OCI-LY1 (cell line): ENCODE data around the gene CSNK1G2.

Experiments
- H2AFZ ChIP-seq: fragments of 200-600 bp; sonication (generic), shearing (Covaris generic); 2 replicates; pipeline ENCODE4 v1.6.0; 2014; ENCODE audit warnings: antibody characterized with exemption, mild to moderate bottlenecking, low read length
- H3F3A ChIP-seq: fragments of 200-600 bp; sonication (generic), shearing (Covaris generic); 2 replicates; pipeline ENCODE4 v1.6.0; 2014; ENCODE audit warnings: mild to moderate bottlenecking, antibody characterized with exemption, low read length, moderate library complexity; ENCODE audit not compliant: insufficient read depth
- H3K27ac ChIP-seq: fragments of 200-600 bp; sonication (generic); 2 replicates; pipeline ENCODE4 v1.5.1; 2014; ENCODE audit warnings: low read length, mixed run types, mild to moderate bottlenecking, low read depth; ENCODE audit not compliant: poor library complexity, severe bottlenecking
- H3K27me3 ChIP-seq: fragments of 200-600 bp; sonication (generic); 2 replicates; pipeline ENCODE4 v1.6.0; 2014; ENCODE audit warnings: antibody characterized with exemption, mild to moderate bottlenecking, low read length, moderate library complexity; ENCODE audit not compliant: insufficient read depth
- H3K36me3 ChIP-seq: fragments of 200-600 bp; sonication (generic); 2 replicates; pipeline ENCODE4 v1.6.1; 2014; ENCODE audit warnings: mild to moderate bottlenecking, antibody characterized with exemption, low read length, moderate library complexity, mixed read lengths; ENCODE audit not compliant: insufficient read depth
- H3K4me1 ChIP-seq: fragments of 200-600 bp; sonication (generic); 2 replicates; pipeline ENCODE4 v1.5.1; 2014; ENCODE audit warnings: mild to moderate bottlenecking, low read length, moderate library complexity; ENCODE audit not compliant: insufficient read depth, severe bottlenecking
- H3K4me2 ChIP-seq: fragments of 200-600 bp; sonication (generic), shearing (Covaris generic); 2 replicates; pipeline ENCODE4 v1.6.1; 2014; ENCODE audit warnings: low read length
- H3K4me3 ChIP-seq: fragments of 200-600 bp; sonication (generic); 2 replicates; pipeline ENCODE4 v1.5.1; 2014; ENCODE audit warnings: low read length, low read depth, mild to moderate bottlenecking, mixed read lengths; ENCODE audit not compliant: poor library complexity, severe bottlenecking
- H3K79me2 ChIP-seq: fragments of 200-600 bp; shearing (Covaris generic); 2 replicates; pipeline ENCODE4 v1.6.1; 2016; ENCODE audit warnings: mixed run types, low read length, mixed read lengths; ENCODE audit not compliant: insufficient read depth
- H3K9ac ChIP-seq: fragments of 200-600 bp; sonication (generic), shearing (Covaris generic); 2 replicates; pipeline ENCODE4 v1.6.1; 2014; ENCODE audit warnings: mild to moderate bottlenecking, low read length, mixed read lengths
- H3K9me2 ChIP-seq: fragments of 200-600 bp; sonication (generic), shearing (Covaris generic); 2 replicates; pipeline ENCODE4 v1.6.1; 2014; ENCODE audit warnings: low read depth, mild to moderate bottlenecking, low read length, mixed read lengths
- H3K9me3 ChIP-seq: fragments of 200-600 bp; shearing (Covaris generic); 2 replicates; pipeline ENCODE4 v1.6.1; 2014; ENCODE audit warnings: low read length, mixed read lengths
- H4K20me1 ChIP-seq: fragments of 200-600 bp; sonication (generic), shearing (Covaris generic); 2 replicates; pipeline ENCODE4 v1.6.0; 2016; ENCODE audit warnings: mild to moderate bottlenecking, low read length; ENCODE audit not compliant: insufficient read depth
- EZH2 ChIP-seq: fragments of 200-600 bp; sonication (generic), shearing (Covaris generic); IDR thresholded peaks from 2 replicates; pipeline ENCODE4 v1.8.0; 2017; ENCODE audit warnings: borderline replicate concordance, mixed run types, mild to moderate bottlenecking, antibody characterized with exemption, low read length, moderate library complexity, mixed read lengths
- TF ChIP-seq, protein P1 (sequence below): fragments of 200-600 bp; sonication (generic), shearing (Covaris generic); IDR thresholded peaks from 2 replicates; pipeline ENCODE4 v1.5.1; 2017; ENCODE audit warnings: mild to moderate bottlenecking, antibody characterized with exemption, low read length, moderate library complexity, mixed read lengths

Gene CSNK1G2

DNA sequence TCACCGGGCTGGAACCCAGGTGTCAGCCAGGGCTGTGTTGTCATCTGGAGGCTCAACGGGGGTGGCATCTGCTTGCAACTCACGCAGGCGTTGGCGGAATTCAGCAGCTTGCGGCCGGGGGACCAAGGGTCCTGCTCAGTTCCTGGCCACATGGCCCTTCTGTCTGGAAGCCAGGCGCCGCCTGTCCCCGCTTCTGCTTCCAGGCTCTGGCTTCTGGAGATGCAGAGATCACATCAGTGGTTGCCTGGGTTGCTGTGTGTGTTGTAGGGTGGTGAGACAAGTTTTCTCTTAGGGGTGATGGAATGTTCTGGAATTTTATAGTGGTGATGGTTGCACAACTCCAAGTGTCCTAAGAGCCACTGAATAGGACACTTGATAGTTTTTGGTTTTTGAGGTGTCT is 30.8 kb upstream of the CSNK1G2 start:
- Histone ChIP-seq H3K27ac (no peak overlapping the region), H2AFZ (no peak overlapping the region), H3K27me3 (no peaks in the 10 kb centered on the region), H3K9ac (no peak overlapping the region), H3K4me3 (no peak overlapping the region), H3K4me1 (peaks cover 41% of the 10 kb centered on the region), H3F3A (no peaks in the 10 kb centered on the region), H3K36me3 (peaks cover 18% of the 10 kb centered on the region), H3K79me2 (peaks cover 32% of the 10 kb centered on the region), H3K9me3 (no peaks in the 10 kb centered on the region), H3K4me2 (no peak overlapping the region; the same call in 1 of the 2 replicates), H3K9me2 (no peaks in the 10 kb centered on the region), H4K20me1 (no peaks in the 10 kb centered on the region)
- TF ChIP-seq, protein P1, sequence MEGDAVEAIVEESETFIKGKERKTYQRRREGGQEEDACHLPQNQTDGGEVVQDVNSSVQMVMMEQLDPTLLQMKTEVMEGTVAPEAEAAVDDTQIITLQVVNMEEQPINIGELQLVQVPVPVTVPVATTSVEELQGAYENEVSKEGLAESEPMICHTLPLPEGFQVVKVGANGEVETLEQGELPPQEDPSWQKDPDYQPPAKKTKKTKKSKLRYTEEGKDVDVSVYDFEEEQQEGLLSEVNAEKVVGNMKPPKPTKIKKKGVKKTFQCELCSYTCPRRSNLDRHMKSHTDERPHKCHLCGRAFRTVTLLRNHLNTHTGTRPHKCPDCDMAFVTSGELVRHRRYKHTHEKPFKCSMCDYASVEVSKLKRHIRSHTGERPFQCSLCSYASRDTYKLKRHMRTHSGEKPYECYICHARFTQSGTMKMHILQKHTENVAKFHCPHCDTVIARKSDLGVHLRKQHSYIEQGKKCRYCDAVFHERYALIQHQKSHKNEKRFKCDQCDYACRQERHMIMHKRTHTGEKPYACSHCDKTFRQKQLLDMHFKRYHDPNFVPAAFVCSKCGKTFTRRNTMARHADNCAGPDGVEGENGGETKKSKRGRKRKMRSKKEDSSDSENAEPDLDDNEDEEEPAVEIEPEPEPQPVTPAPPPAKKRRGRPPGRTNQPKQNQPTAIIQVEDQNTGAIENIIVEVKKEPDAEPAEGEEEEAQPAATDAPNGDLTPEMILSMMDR = no peak
- no peak for TF ChIP-seq EZH2

DNA sequence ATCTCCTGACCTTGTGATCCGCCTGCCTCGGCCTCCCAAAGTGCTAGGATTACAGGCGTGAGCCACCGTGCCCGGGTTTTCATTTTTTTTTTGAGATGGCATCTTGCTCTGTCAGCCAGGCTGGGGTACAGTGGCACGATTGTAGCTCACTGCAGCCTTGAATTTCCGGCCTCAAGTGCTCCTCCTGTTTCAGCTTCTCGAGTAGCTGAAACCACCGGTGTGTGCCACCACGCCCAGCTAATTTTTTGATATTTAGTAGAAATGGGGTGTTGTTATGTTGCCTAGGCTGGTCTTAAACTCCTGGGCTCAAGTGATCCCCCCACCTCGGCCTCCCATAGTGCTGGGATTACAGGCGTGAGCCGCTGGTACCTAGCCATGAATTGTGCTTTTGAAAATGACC is 29.9 kb upstream of the CSNK1G2 start:
- Histone ChIP-seq H3K9ac (no peak overlapping the region), H3K4me2 (no peak overlapping the region), H3K36me3 (peaks cover 18% of the 10 kb centered on the region), H3K4me3 (no peak overlapping the region), H3K27me3 (no peaks in the 10 kb centered on the region), H3F3A (no peaks in the 10 kb centered on the region), H3K79me2 (peaks cover 28% of the 10 kb centered on the region), H3K27ac (no peak overlapping the region), H3K4me1 (peaks cover 36% of the 10 kb centered on the region), H3K9me3 (no peaks in the 10 kb centered on the region), H2AFZ (no peak overlapping the region), H3K9me2 (no peaks in the 10 kb centered on the region), H4K20me1 (no peaks in the 10 kb centered on the region)
- TF ChIP-seq EZH2 = no peak
- TF ChIP-seq, protein P1 = no peak

DNA sequence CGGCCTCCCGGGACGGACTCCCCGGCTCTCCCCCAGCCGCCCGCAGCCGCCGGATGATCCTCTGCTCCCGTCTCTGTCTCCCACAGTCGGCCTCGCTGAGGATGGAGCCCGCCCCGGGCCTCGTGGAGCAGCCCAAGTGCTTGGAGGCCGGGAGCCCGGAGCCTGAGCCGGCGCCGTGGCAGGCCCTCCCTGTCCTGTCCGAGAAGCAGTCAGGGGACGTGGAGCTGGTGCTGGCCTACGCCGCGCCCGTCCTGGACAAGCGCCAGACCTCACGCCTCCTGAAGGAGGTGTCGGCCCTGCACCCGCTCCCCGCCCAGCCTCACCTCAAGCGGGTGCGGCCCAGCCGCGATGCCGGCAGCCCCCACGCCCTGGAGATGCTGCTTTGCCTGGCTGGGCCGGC is 29.0 kb upstream of the CSNK1G2 start:
- H3K4me3 ChIP-seq = no peak overlapping the region
- H2AFZ ChIP-seq = no peak overlapping the region
- H3K9ac ChIP-seq = no peak overlapping the region
- TF ChIP-seq, protein P1 = no peak
- TF ChIP-seq EZH2 = no peak
- no peak overlapping the region for H3K4me2 ChIP-seq
- H3K79me2 ChIP-seq = peaks cover 27% of the 10 kb centered on the region
- H3K9me2 ChIP-seq = no peaks in the 10 kb centered on the region
- no peaks in the 10 kb centered on the region for H3K27me3 ChIP-seq
- no peak overlapping the region for H3K27ac ChIP-seq
- H4K20me1 ChIP-seq = no peaks in the 10 kb centered on the region
- H3K9me3 ChIP-seq = no peaks in the 10 kb centered on the region
- H3K4me1 ChIP-seq = peaks cover 27% of the 10 kb centered on the region
- no peaks in the 10 kb centered on the region for H3F3A ChIP-seq
- H3K36me3 ChIP-seq = peaks cover 18% of the 10 kb centered on the region
